Heart left ventricle (tissue), 16 donors: ENCODE results near the gene LPCAT1. TPM values are rescaled to one million over a fixed set of nuclear protein-coding genes. Genes with fewer than 3 reads are reported as not detected.

Source experiments
- ATAC-seq, 4 donors: fragments of 200-7000 bp; cut with Tn5 transposase; one replicate each; pipeline ENCODE4 v1.9.1; 2020 to 2022; ENCODE audit warnings: moderate library complexity in 4 of 4, mild to moderate bottlenecking in 3 of 4, moderate number of reproducible peaks in 1 of 4
- DNase-seq, 5 donors: peaks; one replicate each; pipeline ENCODE4 v3.0.0-alpha.2; 2020
- H3K27ac ChIP-seq, 12 donors: fragments of 200-600 bp; sonication (generic) in 4 of 12; one replicate each; pipeline versions ENCODE4 v1.5.0 to v1.8.0; 2016 to 2022; ENCODE audit warnings: mild to moderate bottlenecking in 2 of 12
- H3K27me3 ChIP-seq, 9 donors: fragments of 200-600 bp; sonication (generic) in 2 of 9; one replicate each; pipeline versions ENCODE4 v1.5.1 to v1.8.0; 2016 to 2022; ENCODE audit warnings: mild to moderate bottlenecking in 3 of 9
- H3K36me3 ChIP-seq, 9 donors: fragments of 200-600 bp; sonication (generic) in 2 of 9; one replicate each; pipeline versions ENCODE4 v1.5.0 to v1.8.0; 2018 to 2022; ENCODE audit warnings: mild to moderate bottlenecking in 2 of 9
- H3K4me1 ChIP-seq, 12 donors: fragments of 200-600 bp; sonication (generic) in 4 of 12; one replicate each; pipeline versions ENCODE4 v1.5.0 to v1.8.0; 2016 to 2022; ENCODE audit warnings: mild to moderate bottlenecking in 3 of 12
- H3K4me3 ChIP-seq, 12 donors: fragments of 200-600 bp; sonication (generic) in 4 of 12; one replicate each; pipeline versions ENCODE4 v1.5.0 to v1.8.0; 2017 to 2022; ENCODE audit warnings: mild to moderate bottlenecking in 9 of 12, moderate library complexity in 4 of 12
- H3K9me3 ChIP-seq, 12 donors: fragments of 200-600 bp; sonication (generic) in 4 of 12; one replicate each; pipeline versions ENCODE4 v1.5.0 to v1.8.0; 2016 to 2022; ENCODE audit warnings: mild to moderate bottlenecking in 1 of 12
- POLR2A ChIP-seq, 2 donors: fragments of 450-650 bp; IDR thresholded peaks; one replicate each; pipeline ENCODE4 v1.6.1; 2017; ENCODE audit warnings: antibody characterized with exemption in 2 of 2, mild to moderate bottlenecking in 2 of 2, moderate library complexity in 2 of 2
- WGBS, 4 donors: extraction: QIAGEN DNeasy Blood & Tissue Kit in 2 of 4; methylation state at CpG; one replicate each; pipeline versions ENCODE4 v1.1.5 to v1.1.7; 2013 to 2018; 5-methylcytosine and 5-hydroxymethylcytosine counted together
- intact Hi-C, 10 donors: fragments of 100-400 bp; cut with DNase I; formaldehyde crosslinking; loops; one replicate each; pipeline versions ENCODE4 v1.11.1 to v1.14.2; 2022
- microRNA-seq, 4 donors: library from miRNA; unstranded; fragments of <30 nt; microRNA quantifications; one replicate each; pipeline versions ENCODE4 to v1.2.0, GENCODE V29; 2017 to 2020
- polyA plus RNA-seq, 2 donors: library from polyadenylated mRNA; stranded (reverse); fragments of 200-250 nt; gene quantifications; one replicate each; pipeline ENCODE4 v1.2.3, GENCODE V29; 2013
- total RNA-seq, 9 donors: library from RNA; depleted of rRNA in 2 of 9; stranded (reverse); fragments of >200 nt in 2 of 9; fragmentation: NEBNext Ultra II Directional in 3 of 9; extraction: Animal tissue kit (Norgen Biotek cat#: 25700) in 3 of 9; gene quantifications; one replicate each; pipeline versions ENCODE4 v1.1.0 to v1.2.4, GENCODE V29; 2016 to 2023
- TF ChIP-seq, protein P1 (sequence below), 12 donors: fragments of 200-600 bp; sonication (generic) in 4 of 12; IDR thresholded peaks; one replicate each; pipeline versions ENCODE4 v1.5.0 to v1.8.0; 2018 to 2022; ENCODE audit warnings: antibody characterized with exemption in 12 of 12, mild to moderate bottlenecking in 5 of 12
- donor health status: ischemic (EF 13 %, LVEDD 7.1; RV severe dilation, severe dysfunction).
- donor health status: healthy with polysubstance abuse.
- donor health status: DM: no; HTN: yes; CAD: no.
- donor health status: DM: no; HTN: no; CAD: no.
- donor health status: ischemic (EF 25% LVEDD 6.9; RV normal size, moderate dysfunction).
- donor health status: ischemic (EF 25% LVEDD 5.7; RV mildly dilated, moderate dysfunction).
- donor health status: healthy.
- donor health status: DM: yes; HTN: yes; CAD: no.
- donor health status: ischemic (EF 35%, LVEDD 5.7; RV mildly dilated, moderate dysfunction).
- donor health status: nonischemic (EF 11% LVEDD 7.7; RV severe dilation, severe dysfunction).
- donor health status: DM: yes; HTN: yes; CAD: no.
- donor health status: PGD.
- donor health status: ischemic (EF 29% LVEDD 5.4; RV normal size, mild dysfunction).
- donor health status: nonischemic (EF 23%, LVEDD 6.1; RV moderate dilation, normal function).

Gene LPCAT1
- total and polyA plus RNA-seq, 11 donors, result 8.2 to 30.6 (median 9.9) TPM

DNA sequence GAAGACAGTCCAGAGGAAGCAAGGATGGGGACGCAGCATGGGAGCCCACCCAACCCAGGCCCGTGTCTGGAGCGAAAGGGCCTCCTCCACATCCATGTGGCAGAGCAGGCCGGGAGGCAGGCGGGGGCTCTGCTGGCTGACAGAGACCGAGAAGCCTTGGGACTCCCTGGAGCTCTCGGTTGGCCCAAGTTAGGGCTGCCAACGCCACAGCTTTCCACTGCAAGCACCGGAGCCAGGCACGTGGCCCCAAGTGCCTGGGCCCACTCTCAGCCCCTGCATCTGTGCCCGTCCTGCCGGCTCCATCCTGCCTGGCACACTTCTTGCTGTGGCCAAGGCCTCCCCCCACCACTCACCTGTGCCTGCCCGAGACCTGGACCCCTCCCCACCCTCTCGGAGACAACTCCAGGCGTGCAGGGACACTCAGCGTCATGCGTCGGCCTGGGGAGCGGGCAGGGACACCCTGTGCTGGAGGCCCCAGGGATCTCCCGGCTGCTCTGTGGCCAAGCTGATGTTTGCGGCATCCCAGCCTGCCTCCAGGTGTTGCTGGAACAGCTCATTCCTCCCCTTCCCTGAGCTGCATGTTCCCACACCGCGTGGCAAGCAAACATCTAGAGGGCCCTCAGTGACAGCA, 110.0 kb downstream of the LPCAT1 start:
- H3K27ac ChIP-seq, result no peak overlapping the region
- DNase-seq, result peak in 2 of 5 donors; percentile 10 to 34
- no peak overlapping the region for H3K4me3 ChIP-seq
- intact Hi-C loops, result no loop called here
- peaks cover 0 to 34% (median 7%) of the 10 kb centered on the region in 9 donors for H3K27me3 ChIP-seq
- no peaks in the 10 kb centered on the region for H3K36me3 ChIP-seq
- TF ChIP-seq, protein P1, sequence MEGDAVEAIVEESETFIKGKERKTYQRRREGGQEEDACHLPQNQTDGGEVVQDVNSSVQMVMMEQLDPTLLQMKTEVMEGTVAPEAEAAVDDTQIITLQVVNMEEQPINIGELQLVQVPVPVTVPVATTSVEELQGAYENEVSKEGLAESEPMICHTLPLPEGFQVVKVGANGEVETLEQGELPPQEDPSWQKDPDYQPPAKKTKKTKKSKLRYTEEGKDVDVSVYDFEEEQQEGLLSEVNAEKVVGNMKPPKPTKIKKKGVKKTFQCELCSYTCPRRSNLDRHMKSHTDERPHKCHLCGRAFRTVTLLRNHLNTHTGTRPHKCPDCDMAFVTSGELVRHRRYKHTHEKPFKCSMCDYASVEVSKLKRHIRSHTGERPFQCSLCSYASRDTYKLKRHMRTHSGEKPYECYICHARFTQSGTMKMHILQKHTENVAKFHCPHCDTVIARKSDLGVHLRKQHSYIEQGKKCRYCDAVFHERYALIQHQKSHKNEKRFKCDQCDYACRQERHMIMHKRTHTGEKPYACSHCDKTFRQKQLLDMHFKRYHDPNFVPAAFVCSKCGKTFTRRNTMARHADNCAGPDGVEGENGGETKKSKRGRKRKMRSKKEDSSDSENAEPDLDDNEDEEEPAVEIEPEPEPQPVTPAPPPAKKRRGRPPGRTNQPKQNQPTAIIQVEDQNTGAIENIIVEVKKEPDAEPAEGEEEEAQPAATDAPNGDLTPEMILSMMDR (IDR thresholded peaks at IDR 0.05), result no peak
- no peak for TF ChIP-seq POLR2A (IDR thresholded peaks at IDR 0.05)
- H3K9me3 ChIP-seq, result no peaks in the 10 kb centered on the region
- 64 to 75% (median 67%) methylated on average over 12 to 23 of the region's 23 CpGs for WGBS, 4 donors
- no peaks in the 10 kb centered on the region for H3K4me1 ChIP-seq
- no peak for ATAC-seq

DNA sequence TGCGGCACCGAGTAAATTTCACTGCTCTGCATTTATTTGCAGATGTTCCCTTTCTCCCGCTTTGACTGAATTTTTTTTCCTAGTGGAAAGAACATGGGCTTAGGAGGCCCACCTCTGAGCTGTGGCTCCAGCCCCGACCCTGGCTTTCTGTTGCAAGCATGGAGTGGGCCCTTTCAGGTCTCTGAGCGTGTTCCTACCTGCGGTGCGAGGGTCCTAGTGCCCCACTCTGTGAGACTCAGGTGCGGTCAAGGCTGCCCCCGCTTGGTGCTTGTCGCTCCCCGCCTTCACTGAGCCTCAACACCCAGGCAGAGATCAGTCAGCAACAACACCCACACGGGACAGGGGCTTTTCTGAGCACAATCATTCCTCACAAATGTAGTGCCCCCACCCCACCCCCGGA, 110.5 kb downstream of the LPCAT1 start:
- intact Hi-C loops, result no loop called here
- H3K36me3 ChIP-seq, result no peaks in the 10 kb centered on the region
- TF ChIP-seq, protein P1 (IDR thresholded peaks at IDR 0.05), result no peak
- TF ChIP-seq POLR2A (IDR thresholded peaks at IDR 0.05), result no peak
- H3K9me3 ChIP-seq, result no peaks in the 10 kb centered on the region
- peaks cover 0 to 39% (median 7%) of the 10 kb centered on the region in 9 donors for H3K27me3 ChIP-seq
- DNase-seq (peak in 1 of 5 donors; percentile 35), ATAC-seq (no peak)
- 43 to 57% (median 48%) methylated on average over 11 to 13 of the region's 13 CpGs for WGBS, 4 donors
- no peak overlapping the region for H3K27ac ChIP-seq
- no peaks in the 10 kb centered on the region for H3K4me1 ChIP-seq
- H3K4me3 ChIP-seq, result no peak overlapping the region

DNA sequence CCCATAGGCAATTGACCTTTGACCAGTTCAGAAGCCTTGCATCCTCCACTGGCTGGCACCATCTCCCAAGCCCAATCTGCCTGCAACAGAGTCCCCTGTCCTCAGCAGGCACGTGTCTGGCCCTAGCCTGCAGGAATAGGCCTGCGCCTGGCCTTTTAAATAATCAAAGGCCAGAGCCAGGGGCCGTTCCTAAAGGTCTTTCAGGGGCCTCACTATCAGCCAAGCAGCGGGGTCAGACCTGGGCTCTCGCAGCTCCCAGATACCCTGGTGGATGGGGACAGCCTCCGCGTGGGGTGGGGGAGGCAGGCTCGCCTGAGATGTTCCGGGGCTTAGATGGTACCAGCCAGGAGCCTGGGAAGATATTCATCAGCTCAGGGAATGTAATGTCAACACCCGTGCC, 111.1 kb downstream of the LPCAT1 start:
- Histone ChIP-seq H3K4me3 (no peak overlapping the region), H3K27ac (no peak overlapping the region), H3K4me1 (no peaks in the 10 kb centered on the region), H3K36me3 (no peaks in the 10 kb centered on the region), H3K9me3 (no peaks in the 10 kb centered on the region), H3K27me3 (peaks cover 0 to 43% (median 7%) of the 10 kb centered on the region in 9 donors)
- intact Hi-C loops, result no loop called here
- WGBS, 4 donors, result 29 to 41% (median 31%) methylated on average over 9 to 10 of the region's 10 CpGs
- no peak for TF ChIP-seq POLR2A (IDR thresholded peaks at IDR 0.05)
- TF ChIP-seq, protein P1 (IDR thresholded peaks at IDR 0.05), result no peak
- ATAC-seq (no peak), DNase-seq (peak in 2 of 5 donors; percentile 4 to 42)

DNA sequence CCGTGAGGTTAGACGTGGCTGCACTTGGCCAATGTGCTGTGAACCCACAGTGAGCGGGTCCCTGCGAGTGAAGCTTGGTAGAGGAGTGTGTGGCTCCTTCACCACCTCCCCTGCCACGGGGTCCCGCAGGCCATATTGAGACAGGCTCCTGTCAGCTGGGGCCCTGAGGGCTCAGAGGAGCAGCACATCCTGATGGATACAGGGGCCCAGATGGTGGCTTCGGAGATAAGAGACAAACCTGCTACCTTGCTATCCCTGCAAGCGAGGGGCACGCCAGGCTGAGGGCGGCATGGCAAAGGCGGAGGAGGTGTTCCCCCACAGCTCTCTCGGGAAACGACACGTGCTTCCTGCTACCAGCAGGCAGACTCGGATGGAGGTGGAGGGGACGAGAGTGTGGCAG, 111.6 kb downstream of the LPCAT1 start:
- no peaks in the 10 kb centered on the region for H3K36me3 ChIP-seq
- H3K9me3 ChIP-seq, result no peaks in the 10 kb centered on the region
- H3K27ac ChIP-seq, result no peak overlapping the region
- DNase-seq, result peak in 2 of 5 donors; percentile 16 to 32
- peaks cover 0 to 43% (median 7%) of the 10 kb centered on the region in 9 donors for H3K27me3 ChIP-seq
- ATAC-seq, result no peak
- intact Hi-C loops, result no loop called here
- H3K4me1 ChIP-seq, result no peaks in the 10 kb centered on the region
- TF ChIP-seq, protein P1 (IDR thresholded peaks at IDR 0.05), result no peak
- WGBS, 4 donors, result 48 to 57% (median 54%) methylated on average over 9 to 16 of the region's 16 CpGs
- H3K4me3 ChIP-seq, result no peak overlapping the region

Small RNA genes lying within 50 kb of the gene (microRNA-seq; reads per million reads assigned to microRNA genes)
- 0 reads per million in 4 donors for gene MIR6075

Other genes with a start within 250 kb of the LPCAT1 start
- gene TERT, start 228.9 kb downstream of the LPCAT1 start, total RNA-seq, result not detected
- gene TERT, start 228.9 kb downstream of the LPCAT1 start, polyA plus RNA-seq, result not detected
- gene CLPTM1L, start 178.9 kb downstream of the LPCAT1 start, total RNA-seq, result 10 to 100 TPM; 31.0 to 60.2 (median 39.4) TPM
- 10 to 100 TPM; 23.5 to 96.8 TPM for gene CLPTM1L, start 178.9 kb downstream of the LPCAT1 start, polyA plus RNA-seq
- gene SLC6A3, start 78.5 kb downstream of the LPCAT1 start, total RNA-seq, result under 1 TPM in 3 of 9 donors, not detected in 6; 0.08 to 0.29 (median 0.14) TPM
- gene SLC6A3, start 78.5 kb downstream of the LPCAT1 start, polyA plus RNA-seq, result under 1 TPM in 1 of 2 donors, not detected in 1; 0.06 TPM